Fibroblast of lung (primary cell): Measurements from ENCODE around the gene DLK1. TPM values are rescaled to one million over a fixed set of nuclear protein-coding genes. Genes with fewer than 3 reads are reported as not detected.

Source experiments
- DNase-seq, 2 donors: peaks; one replicate each; pipeline versions ENCODE4 v3.0.0 to v3.0.0-alpha.2; 2010; ENCODE audit warnings: low read depth in 2 of 2
- H2AFZ ChIP-seq: 2 replicates; pipeline ENCODE4 v1.5.1; 2012; ENCODE audit warnings: low read length, control low read depth, inconsistent platforms
- H3K27ac ChIP-seq: 2 replicates; pipeline ENCODE4 v1.5.1; 2011; ENCODE audit warnings: low read length, control low read depth; ENCODE audit not compliant: insufficient read depth
- H3K27me3 ChIP-seq: 2 replicates; pipeline ENCODE4 v1.5.1; 2011; ENCODE audit warnings: mild to moderate bottlenecking, low read length; ENCODE audit not compliant: control insufficient read depth, insufficient read depth
- H3K36me3 ChIP-seq: 2 replicates; pipeline ENCODE4 v1.5.1; 2011; ENCODE audit warnings: low read length; ENCODE audit not compliant: control insufficient read depth, insufficient read depth
- H3K4me1 ChIP-seq: 2 replicates; pipeline ENCODE4 v1.5.1; 2011; ENCODE audit warnings: low read length; ENCODE audit not compliant: control insufficient read depth, insufficient read depth; ENCODE audit errors: extremely low read depth
- H3K4me2 ChIP-seq: 2 replicates; pipeline ENCODE4 v1.5.1; 2011; ENCODE audit warnings: low read length, control low read depth; ENCODE audit not compliant: insufficient read depth; ENCODE audit errors: extremely low read depth
- H3K4me3 ChIP-seq, 4 experiments: fragments of 200-600 bp in 1 of 4; sonication (generic) in 1 of 4; replicated peaks in 1 of 4; 2 replicates each; pipeline ENCODE4 v1.5.1; 2011 to 2016; ENCODE audit warnings: low read length in 4 of 4, low read depth in 3 of 4, mild to moderate bottlenecking in 3 of 4, control low read depth in 2 of 4, inconsistent platforms in 1 of 4, mixed read lengths in 1 of 4; ENCODE audit not compliant: insufficient read depth in 1 of 4; ENCODE audit errors: control extremely low read depth in 1 of 4
- H3K79me2 ChIP-seq: 2 replicates; pipeline ENCODE4 v1.5.1; 2012; ENCODE audit warnings: mild to moderate bottlenecking, low read length, inconsistent platforms; ENCODE audit not compliant: control insufficient read depth, insufficient read depth
- H3K9ac ChIP-seq: 2 replicates; pipeline ENCODE4 v1.5.1; 2011; ENCODE audit warnings: mild to moderate bottlenecking, low read length, control low read depth; ENCODE audit not compliant: insufficient read depth
- H3K9me3 ChIP-seq: 2 replicates; pipeline ENCODE4 v1.5.1; 2012; ENCODE audit warnings: low read depth, low read length; ENCODE audit not compliant: control insufficient read depth, insufficient read depth
- H4K20me1 ChIP-seq: 2 replicates; pipeline ENCODE4 v1.5.1; 2011; ENCODE audit warnings: low read length; ENCODE audit not compliant: control insufficient read depth, insufficient read depth; ENCODE audit errors: extremely low read depth
- EZH2 ChIP-seq: IDR thresholded peaks from 2 replicates; pipeline ENCODE4 v1.5.1; 2012; ENCODE audit warnings: low read length, control low read depth, mild to moderate bottlenecking; ENCODE audit errors: missing control alignments
- polyA plus RNA-seq, 2 donors: library from polyadenylated mRNA; depleted of rRNA in 1 of 2; stranded (reverse) in 1 of 2; unstranded in 1 of 2; fragments of >200 nt; gene quantifications; 2 replicates each; pipeline ENCODE4 v1.2.1, GENCODE V29; 2011 to 2012; ENCODE audit warnings: missing spikeins in 1 of 2
- total RNA-seq: library from RNA; depleted of rRNA; stranded (reverse); fragments of >200 nt; gene quantifications from 2 replicates; pipeline ENCODE4 v1.2.1, GENCODE V29; 2014
- TF ChIP-seq, protein P1 (sequence below), 2 donors: IDR thresholded peaks in 1 of 2; conservative IDR thresholded peaks in 1 of 2; 1 replicate in 1 of 2; 2 replicates in 1 of 2; pipeline ENCODE4 v1.5.1; 2011 to 2012; ENCODE audit warnings: low read length in 2 of 2, control low read depth in 1 of 2, inconsistent platforms in 1 of 2, low read depth in 1 of 2, mild to moderate bottlenecking in 1 of 2

Gene DLK1
- total and polyA plus RNA-seq, 2 donors (not counting 1 experiment from before 2014, with no cell fraction given) = not detected

DNA sequence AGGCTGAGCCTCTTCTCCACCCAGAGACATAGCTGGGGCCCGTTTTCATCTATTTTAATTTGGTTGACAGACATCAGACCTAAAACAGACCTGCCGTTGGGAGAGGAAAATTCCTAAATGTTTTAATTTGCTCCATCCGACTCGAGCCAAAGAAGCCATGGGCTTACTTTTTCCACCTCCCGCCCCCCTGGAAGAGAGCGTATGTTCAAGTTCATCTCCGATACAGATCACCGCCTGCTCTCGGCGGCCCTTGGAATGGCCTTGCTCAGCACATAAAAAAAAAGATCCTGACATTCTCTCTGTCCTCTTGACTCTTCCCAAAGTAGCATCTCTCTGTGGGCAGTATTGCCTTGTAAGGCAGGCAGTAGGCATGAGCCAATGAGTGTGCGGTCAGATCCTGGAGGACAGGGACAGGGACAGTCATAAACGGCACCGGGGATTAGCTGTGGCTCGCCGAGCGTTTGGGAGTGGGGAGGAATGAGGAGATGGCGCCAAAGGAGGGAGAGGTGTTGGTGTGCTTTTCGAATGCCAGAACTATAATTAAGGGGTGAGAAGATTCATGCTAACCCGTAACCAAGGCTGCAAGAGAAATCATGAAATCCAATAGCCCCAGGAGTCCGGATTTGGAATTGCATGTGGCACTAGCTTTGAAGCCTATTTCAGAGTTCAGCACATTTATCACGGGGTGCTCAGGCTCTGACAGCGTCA is 51.3 kb downstream of the DLK1 start:
- Histone ChIP-seq H3K27ac (no peak overlapping the region), H3K4me1 (no peaks in the 10 kb centered on the region), H4K20me1 (no peaks in the 10 kb centered on the region), H2AFZ (no peak overlapping the region), H3K36me3 (no peaks in the 10 kb centered on the region), H3K9ac (no peak overlapping the region), H3K4me3 (no peak overlapping the region), H3K79me2 (no peaks in the 10 kb centered on the region), H3K9me3 (no peaks in the 10 kb centered on the region), H3K27me3 (no peaks in the 10 kb centered on the region), H3K4me2 (no peak overlapping the region)
- TF ChIP-seq, protein P1, sequence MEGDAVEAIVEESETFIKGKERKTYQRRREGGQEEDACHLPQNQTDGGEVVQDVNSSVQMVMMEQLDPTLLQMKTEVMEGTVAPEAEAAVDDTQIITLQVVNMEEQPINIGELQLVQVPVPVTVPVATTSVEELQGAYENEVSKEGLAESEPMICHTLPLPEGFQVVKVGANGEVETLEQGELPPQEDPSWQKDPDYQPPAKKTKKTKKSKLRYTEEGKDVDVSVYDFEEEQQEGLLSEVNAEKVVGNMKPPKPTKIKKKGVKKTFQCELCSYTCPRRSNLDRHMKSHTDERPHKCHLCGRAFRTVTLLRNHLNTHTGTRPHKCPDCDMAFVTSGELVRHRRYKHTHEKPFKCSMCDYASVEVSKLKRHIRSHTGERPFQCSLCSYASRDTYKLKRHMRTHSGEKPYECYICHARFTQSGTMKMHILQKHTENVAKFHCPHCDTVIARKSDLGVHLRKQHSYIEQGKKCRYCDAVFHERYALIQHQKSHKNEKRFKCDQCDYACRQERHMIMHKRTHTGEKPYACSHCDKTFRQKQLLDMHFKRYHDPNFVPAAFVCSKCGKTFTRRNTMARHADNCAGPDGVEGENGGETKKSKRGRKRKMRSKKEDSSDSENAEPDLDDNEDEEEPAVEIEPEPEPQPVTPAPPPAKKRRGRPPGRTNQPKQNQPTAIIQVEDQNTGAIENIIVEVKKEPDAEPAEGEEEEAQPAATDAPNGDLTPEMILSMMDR (conservative IDR thresholded peaks at IDR 0.05 in 1 of 2, IDR thresholded peaks at IDR 0.05 in 1 of 2; ENCODE audit: low read depth in 1 of 2, low read length in 2 of 2) = no peak
- TF ChIP-seq EZH2 = no peak
- no peak for DNase-seq

DNA sequence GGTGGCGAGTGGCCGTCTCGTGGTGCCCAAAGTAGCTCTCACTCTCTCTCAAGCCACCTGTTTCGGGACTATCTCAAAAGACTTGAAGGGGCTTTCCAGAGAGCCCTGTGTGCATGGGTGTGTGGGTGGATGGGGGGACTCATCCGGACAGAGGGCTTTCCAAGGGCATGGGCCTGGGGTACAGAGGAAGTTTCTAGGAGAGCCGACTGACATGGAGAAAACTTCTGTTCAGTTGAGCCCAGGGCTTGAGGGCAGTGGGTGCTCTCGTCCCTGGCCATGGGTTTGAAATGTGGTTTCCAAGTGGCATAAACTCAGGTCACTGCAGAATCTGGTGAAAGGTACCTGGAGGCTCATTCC is 51.8 kb downstream of the DLK1 start:
- Histone ChIP-seq H2AFZ (no peak overlapping the region), H3K4me3 (no peak overlapping the region), H4K20me1 (no peaks in the 10 kb centered on the region), H3K36me3 (no peaks in the 10 kb centered on the region), H3K79me2 (no peaks in the 10 kb centered on the region), H3K4me2 (no peak overlapping the region), H3K27me3 (no peaks in the 10 kb centered on the region), H3K4me1 (no peaks in the 10 kb centered on the region), H3K9ac (no peak overlapping the region), H3K27ac (no peak overlapping the region), H3K9me3 (no peaks in the 10 kb centered on the region)
- TF ChIP-seq EZH2 = no peak
- TF ChIP-seq, protein P1 (conservative IDR thresholded peaks at IDR 0.05 in 1 of 2, IDR thresholded peaks at IDR 0.05 in 1 of 2; ENCODE audit: low read depth in 1 of 2, low read length in 2 of 2) = no peak
- no peak for DNase-seq

DNA sequence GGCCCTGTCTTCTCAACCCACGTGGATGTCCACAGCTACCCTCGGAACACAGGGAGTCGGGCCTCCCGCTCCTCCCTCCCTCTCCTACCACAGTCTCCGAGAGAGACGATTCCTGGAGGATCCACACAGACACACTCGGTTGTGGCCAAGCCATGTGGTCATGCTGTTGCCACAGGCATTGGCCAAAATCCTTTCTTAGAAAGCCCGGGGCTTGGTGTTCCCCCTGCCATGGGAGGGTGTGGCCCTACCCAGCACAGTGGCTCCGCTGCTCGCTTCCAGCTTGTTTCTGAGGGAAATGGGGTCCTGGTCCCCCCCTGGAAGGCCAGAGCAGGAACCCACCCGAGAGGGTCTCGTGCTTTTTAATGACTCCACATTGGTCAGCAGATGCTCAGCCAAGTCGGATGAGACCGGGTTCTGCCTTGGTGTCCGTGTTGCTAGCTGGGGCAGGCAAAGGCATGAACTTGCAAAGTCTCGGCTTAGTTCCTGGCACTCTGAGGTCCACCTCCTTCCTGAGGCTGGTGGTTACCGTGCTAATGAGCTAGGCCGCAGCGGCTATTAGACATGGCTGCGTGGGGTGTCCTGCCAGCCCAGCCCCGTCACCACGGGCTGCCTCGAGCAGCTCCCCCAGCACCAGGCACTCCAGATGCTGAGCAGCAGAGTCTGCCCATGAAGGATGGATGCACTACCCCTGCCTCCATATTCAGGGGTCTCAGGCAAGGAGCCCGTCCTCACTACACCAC is 52.4 kb downstream of the DLK1 start:
- H3K4me3 ChIP-seq = no peak overlapping the region
- no peaks in the 10 kb centered on the region for H3K4me1 ChIP-seq
- no peaks in the 10 kb centered on the region for H3K9me3 ChIP-seq
- TF ChIP-seq EZH2 = no peak
- TF ChIP-seq, protein P1 (conservative IDR thresholded peaks at IDR 0.05 in 1 of 2, IDR thresholded peaks at IDR 0.05 in 1 of 2; ENCODE audit: low read depth in 1 of 2, low read length in 2 of 2) = no peak
- H3K9ac ChIP-seq = no peak overlapping the region
- H3K27ac ChIP-seq = no peak overlapping the region
- no peak overlapping the region for H3K4me2 ChIP-seq
- no peak for DNase-seq
- no peak overlapping the region for H2AFZ ChIP-seq
- no peaks in the 10 kb centered on the region for H4K20me1 ChIP-seq
- no peaks in the 10 kb centered on the region for H3K27me3 ChIP-seq
- H3K79me2 ChIP-seq = no peaks in the 10 kb centered on the region
- H3K36me3 ChIP-seq = no peaks in the 10 kb centered on the region
